Adrenal gland (tissue), 12 donors: Measurements from ENCODE around the gene ORC2. TPM values are rescaled to one million over a fixed set of nuclear protein-coding genes. Genes with fewer than 3 reads are reported as not detected.
"Not testable (repeated sequence)": the region's sequence is repeated elsewhere in the genome, so short reads cannot be mapped to it uniquely, and the experiment has no call there.

Experiments
- DNase-seq, 7 donors: peaks; one replicate each; pipeline ENCODE4 v3.0.0-alpha.2; 2019 to 2020
- H3K27ac ChIP-seq, 5 donors: fragments of 200-600 bp; sonication (generic) in 4 of 5; 1 replicate in 3 of 5; 2 replicates in 2 of 5; pipeline versions ENCODE4 v1.5.1 to v1.8.0; 2016 to 2020; ENCODE audit warnings: mild to moderate bottlenecking in 1 of 5
- H3K27me3 ChIP-seq: fragments of 200-600 bp; 2 replicates; pipeline ENCODE4 v1.8.0; 2021
- H3K36me3 ChIP-seq, 2 donors: fragments of 200-600 bp; replicated peaks in 1 of 2; 1 replicate in 1 of 2; 2 replicates in 1 of 2; pipeline versions ENCODE4 v1.5.1 to v1.8.0; 2018 to 2022
- H3K4me1 ChIP-seq, 2 donors: fragments of 200-600 bp; replicated peaks in 1 of 2; 1 replicate in 1 of 2; 2 replicates in 1 of 2; pipeline versions ENCODE4 v1.5.1 to v1.8.0; 2018 to 2021
- H3K4me3 ChIP-seq, 4 donors: fragments of 200-600 bp; sonication (generic) in 3 of 4; one replicate each; pipeline ENCODE4 v1.5.1; 2016 to 2018
- H3K9me3 ChIP-seq, 3 donors: fragments of 200-600 bp; sonication (generic) in 1 of 3; replicated peaks in 1 of 3; 1 replicate in 2 of 3; 2 replicates in 1 of 3; pipeline versions ENCODE4 v1.5.1 to v1.8.0; 2016 to 2021
- POLR2A ChIP-seq, 2 donors: fragments of 450-650 bp; IDR thresholded peaks; one replicate each; pipeline ENCODE4 v1.6.1; 2017; ENCODE audit warnings: antibody characterized with exemption in 2 of 2, mild to moderate bottlenecking in 2 of 2, moderate library complexity in 1 of 2
- WGBS, 4 donors: extraction: QIAGEN DNeasy Blood & Tissue Kit in 2 of 4; methylation state at CpG; one replicate each; pipeline versions ENCODE4 v1.1.5 to v1.1.7; 2013 to 2017; 5-methylcytosine and 5-hydroxymethylcytosine counted together
- intact Hi-C, 2 donors: fragments of 100-400 bp; cut with DNase I; formaldehyde crosslinking; loops; one replicate each; pipeline versions ENCODE4 v1.14.1 to v1.15.0; 2022 to 2023
- polyA plus RNA-seq, 3 donors: library from polyadenylated mRNA; stranded (reverse); fragments of 200-250 nt in 2 of 3; fragments of 350-450 nt in 1 of 3; fragmentation: Illumina TruSeq in 1 of 3; extraction: RNeasy Lipid Tissue Mini Kit (QIAGEN cat#74804) in 1 of 3; gene quantifications; one replicate each; pipeline ENCODE4 v1.2.3, GENCODE V29; 2013 to 2014
- total RNA-seq, 9 donors: library from RNA; depleted of rRNA in 4 of 9; stranded (reverse); fragments of >200 nt in 4 of 9; fragments of 120-200 nt in 1 of 9; fragmentation: NEBNext Ultra II Directional in 1 of 9; extraction: Animal tissue kit (Norgen Biotek cat#: 25700) in 1 of 9; gene quantifications; one replicate each; pipeline versions ENCODE4 v1.1.0 to v1.2.4, GENCODE V29; 2013 to 2023
- TF ChIP-seq, protein P1 (sequence below), 6 experiments: fragments of 450-650 bp in 4 of 6; fragments of 200-600 bp in 2 of 6; sonication (generic) in 1 of 6; IDR thresholded peaks; 1 replicate in 5 of 6; 2 replicates in 1 of 6; pipeline versions ENCODE4 v1.5.1 to v1.8.0; 2016 to 2021; ENCODE audit warnings: antibody characterized with exemption in 6 of 6, mild to moderate bottlenecking in 2 of 6, moderate library complexity in 1 of 6
- donor health status: healthy with polysubstance abuse.
- donor health status: Bipolar disorder and iron deficiency.
- donor health status: DM: yes; HTN: yes; CAD: no.
- donor health status: DM: no; HTN: no; CAD: no.
- donor health status: DM: no; HTN: no; CAD: no.
- donor health status: DM: yes; HTN: yes; CAD: no.

ORC2 gene
- total and polyA plus RNA-seq, 12 donors, result 5.0 to 30.7 (median 19.0) TPM

DNA sequence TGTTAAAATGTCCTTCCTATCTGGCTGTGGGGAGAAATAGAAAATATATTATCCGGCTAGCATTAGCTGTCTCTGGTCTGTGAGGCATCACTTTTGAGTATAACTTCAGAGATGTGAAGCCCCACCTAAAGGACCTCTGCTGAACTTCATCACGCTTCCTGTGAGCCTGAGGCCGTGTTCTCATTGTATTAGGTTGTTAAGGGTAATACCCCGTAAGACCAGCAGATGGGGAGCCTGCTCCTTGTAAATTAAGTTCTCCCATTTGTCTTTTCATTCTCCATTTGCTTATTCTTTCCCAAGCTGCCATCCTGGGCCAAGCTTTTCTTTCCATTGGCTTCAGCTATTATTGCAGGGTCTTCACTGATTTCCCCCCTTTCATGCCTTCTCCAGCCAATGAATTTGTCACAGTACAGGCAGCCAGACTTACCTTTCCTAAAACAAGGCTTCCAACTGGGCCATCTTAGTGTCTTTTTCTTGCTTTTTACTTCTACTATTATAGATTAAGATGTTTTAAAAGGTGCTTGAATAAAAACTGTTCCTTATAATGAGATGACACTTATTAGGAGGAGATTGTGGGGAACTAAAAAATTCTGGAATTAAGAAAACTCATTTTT is 61.9 kb downstream of the ORC2 start:
- peak; percentile 61 to 90 (median 77) for DNase-seq
- no peak for TF ChIP-seq POLR2A (IDR thresholded peaks at IDR 0.05)
- TF ChIP-seq, protein P1, sequence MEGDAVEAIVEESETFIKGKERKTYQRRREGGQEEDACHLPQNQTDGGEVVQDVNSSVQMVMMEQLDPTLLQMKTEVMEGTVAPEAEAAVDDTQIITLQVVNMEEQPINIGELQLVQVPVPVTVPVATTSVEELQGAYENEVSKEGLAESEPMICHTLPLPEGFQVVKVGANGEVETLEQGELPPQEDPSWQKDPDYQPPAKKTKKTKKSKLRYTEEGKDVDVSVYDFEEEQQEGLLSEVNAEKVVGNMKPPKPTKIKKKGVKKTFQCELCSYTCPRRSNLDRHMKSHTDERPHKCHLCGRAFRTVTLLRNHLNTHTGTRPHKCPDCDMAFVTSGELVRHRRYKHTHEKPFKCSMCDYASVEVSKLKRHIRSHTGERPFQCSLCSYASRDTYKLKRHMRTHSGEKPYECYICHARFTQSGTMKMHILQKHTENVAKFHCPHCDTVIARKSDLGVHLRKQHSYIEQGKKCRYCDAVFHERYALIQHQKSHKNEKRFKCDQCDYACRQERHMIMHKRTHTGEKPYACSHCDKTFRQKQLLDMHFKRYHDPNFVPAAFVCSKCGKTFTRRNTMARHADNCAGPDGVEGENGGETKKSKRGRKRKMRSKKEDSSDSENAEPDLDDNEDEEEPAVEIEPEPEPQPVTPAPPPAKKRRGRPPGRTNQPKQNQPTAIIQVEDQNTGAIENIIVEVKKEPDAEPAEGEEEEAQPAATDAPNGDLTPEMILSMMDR (IDR thresholded peaks at IDR 0.05), result peak; percentile 58 to 90 (median 84)
- Histone ChIP-seq H3K36me3 (peaks cover 0 to 49% of the 10 kb centered on the region in 2 donors), H3K4me3 (no peak overlapping the region), H3K9me3 (no peaks in the 10 kb centered on the region), H3K4me1 (peaks cover 0 to 5% of the 10 kb centered on the region in 2 donors), H3K27me3 (no peaks in the 10 kb centered on the region), H3K27ac (peak overlapping the region in 1 of 5 donors; percentile 10)
- WGBS, 4 donors, result 4 to 11% (median 8%) methylated on average over 4 of the region's 4 CpGs
- intact Hi-C loops, result loop anchor here in 1 of 2 donors (5.0 kb wide), 1 partner anchor 166 kb away; no protein-coding TSS in a partner anchor

DNA sequence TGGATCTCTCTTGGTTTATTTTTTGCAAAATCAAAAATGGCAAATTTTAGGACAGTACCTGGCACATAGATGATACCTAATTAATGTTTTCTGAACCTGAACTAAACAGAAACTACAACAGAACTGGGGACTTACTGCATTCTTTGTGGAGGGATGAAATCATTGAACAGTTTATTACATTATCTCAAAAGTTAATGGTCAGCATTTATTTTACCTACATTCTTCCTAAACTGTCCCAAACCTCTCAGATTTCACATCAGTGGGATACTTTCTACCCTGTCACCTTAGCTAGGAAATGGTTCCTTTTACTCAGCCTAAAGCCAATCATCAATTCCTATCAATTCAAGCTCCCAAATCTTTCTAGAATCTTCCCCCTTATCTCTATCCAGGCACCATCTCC is 64.0 kb downstream of the ORC2 start:
- DNase-seq, result no peak
- H3K27me3 ChIP-seq, result no peaks in the 10 kb centered on the region
- no peak overlapping the region for H3K27ac ChIP-seq
- H3K36me3 ChIP-seq, result peaks cover 0 to 68% of the 10 kb centered on the region in 2 donors
- intact Hi-C loops, result loop anchor here in 1 of 2 donors (5.0 kb wide), 1 partner anchor 263 kb away; no protein-coding TSS in a partner anchor
- H3K9me3 ChIP-seq, result no peaks in the 10 kb centered on the region
- TF ChIP-seq, protein P1 (IDR thresholded peaks at IDR 0.05), result no peak
- TF ChIP-seq POLR2A (IDR thresholded peaks at IDR 0.05), result no peak
- H3K4me1 ChIP-seq, result peaks cover 0 to 5% of the 10 kb centered on the region in 2 donors
- no peak overlapping the region for H3K4me3 ChIP-seq

DNA sequence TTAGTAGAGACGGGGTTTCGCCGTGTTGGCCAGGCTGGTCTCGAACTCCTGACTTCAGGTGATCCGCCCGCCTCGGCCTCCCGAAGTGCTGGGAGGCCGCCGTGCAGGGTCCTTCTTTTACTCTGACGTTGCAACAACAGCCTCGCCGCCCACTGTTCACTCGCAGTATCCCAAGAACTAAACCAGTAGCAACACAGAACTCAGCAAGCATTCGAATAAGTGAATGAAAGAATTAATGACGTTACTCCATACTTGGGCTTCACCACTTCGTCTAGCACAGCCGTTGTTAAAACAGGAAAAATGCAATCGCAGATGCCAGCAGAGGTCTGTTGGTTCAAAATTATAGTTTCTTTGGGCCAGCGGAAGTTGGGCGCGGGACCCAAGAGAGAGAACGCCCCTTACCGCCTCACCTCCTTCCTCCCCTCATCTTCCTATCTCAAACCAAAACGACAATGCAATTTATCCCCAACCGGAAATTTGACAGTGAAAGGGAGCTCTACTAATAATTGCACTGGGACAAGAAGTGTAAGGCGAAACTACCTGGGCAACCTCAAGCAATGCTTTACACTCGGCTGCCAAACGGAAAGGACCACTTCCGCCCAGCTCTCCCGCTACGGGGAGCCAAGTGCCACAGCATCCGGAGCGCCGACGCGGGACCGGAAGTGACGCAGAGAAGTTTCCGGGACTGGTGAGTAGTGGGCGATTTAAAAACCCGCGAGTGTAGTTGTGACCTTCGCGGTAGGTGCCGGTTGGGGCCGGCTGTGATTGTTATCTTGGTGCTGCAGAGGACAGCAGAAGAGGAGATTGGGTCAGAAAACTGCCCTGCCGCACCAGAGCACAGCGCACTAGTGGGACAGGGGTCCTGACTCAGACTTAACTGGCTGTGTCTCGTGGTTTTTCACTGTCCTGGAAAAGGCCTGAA is 74.5 kb downstream of the ORC2 start, which contains the start of the genes NIF3L1 and PPIL3:
TSS of gene NIF3L1 (plus strand) at position 668 of the 922 bp plus-strand sequence. CDS start 2,573 bp downstream, outside the sequence.
TSS of gene PPIL3 (minus strand) at position 374 of the 922 bp plus-strand sequence. CDS start 1,462 bp downstream, outside the sequence.
- TF ChIP-seq, protein P1 (IDR thresholded peaks at IDR 0.05), result peak in 1 of 6 experiments; percentile 9
- peak; percentile 30 to 70 for TF ChIP-seq POLR2A (IDR thresholded peaks at IDR 0.05)
- Histone ChIP-seq H3K9me3 (no peaks in the 10 kb centered on the region), H3K36me3 (peaks cover 0 to 24% of the 10 kb centered on the region in 2 donors), H3K4me1 (peaks cover 8 to 26% of the 10 kb centered on the region in 2 donors), H3K27me3 (no peaks in the 10 kb centered on the region), H3K27ac (peak within 1 kb of the TSS; percentile 91 to 99 (median 96)), H3K4me3 (peak within 1 kb of the TSS; percentile 4 to 94 (median 76))
- 0 to 1% (median 0%) methylated on average over 39 to 50 of the region's 50 CpGs for WGBS, 4 donors
- peak; percentile 95 to 98 (median 98) for DNase-seq
- intact Hi-C loops, result no loop called here

DNA sequence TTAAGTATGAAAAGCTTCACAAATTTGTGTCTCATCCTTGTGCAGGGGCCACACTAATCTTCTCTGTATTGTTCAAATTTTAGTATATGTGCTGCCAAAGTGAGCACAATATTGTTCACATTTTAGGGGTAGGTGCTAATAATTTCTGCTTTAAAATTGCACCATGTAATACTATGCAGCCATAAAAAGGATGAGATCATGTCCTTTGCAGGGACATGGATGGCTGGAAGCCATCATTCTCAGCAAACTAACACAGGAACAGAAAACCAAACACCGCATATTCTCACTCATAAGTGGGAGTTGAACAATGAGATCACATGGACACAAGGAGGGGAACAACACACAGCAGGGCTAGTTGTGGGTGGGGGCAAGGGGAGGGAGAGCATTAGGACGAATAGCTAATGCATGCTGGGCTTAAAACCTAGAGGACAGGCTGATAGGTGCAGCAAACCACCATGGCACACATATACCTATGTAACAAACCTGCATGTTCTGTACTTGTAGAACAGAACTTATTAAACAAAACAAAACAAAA is 81.7 kb downstream of the ORC2 start:
- H3K27ac ChIP-seq, DNase-seq, H3K4me3 ChIP-seq, H3K27me3 ChIP-seq, H3K4me1 ChIP-seq, H3K9me3 ChIP-seq, intact Hi-C loops: not testable (repeated sequence)
- H3K36me3 ChIP-seq, result peaks cover 0 to 69% of the 10 kb centered on the region in 2 donors
- 79 to 92% (median 89%) methylated on average over 2 of the region's 2 CpGs for WGBS, 4 donors
